ENCODE data around the gene SLC35A5.

The SLC35A5 gene

DNA sequence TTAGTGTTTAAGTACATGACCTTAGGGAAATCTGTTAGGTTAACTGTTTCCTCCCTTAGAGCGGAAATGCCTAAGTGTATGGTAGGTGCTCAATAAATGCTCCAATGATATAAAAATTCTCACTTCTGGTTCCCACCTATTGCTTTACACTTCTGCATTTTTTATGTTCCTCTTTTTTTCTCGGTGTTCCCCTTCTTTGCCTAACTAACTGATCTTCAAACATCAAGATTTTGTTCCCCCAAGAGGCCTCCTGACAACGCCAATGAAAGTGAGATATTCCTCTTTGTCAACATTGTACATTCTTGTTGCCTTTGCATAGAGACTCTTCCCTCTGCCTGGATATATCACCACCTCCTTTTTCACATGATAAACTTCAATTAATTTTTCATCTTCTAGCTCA lies 17.4 kb downstream of the SLC35A5 start:
- no peak overlapping the region for H3K9ac ChIP-seq (ENCODE audit: low read length)
- H3K27ac ChIP-seq (ENCODE audit: low read depth, low read length): no peak overlapping the region
- H3K27me3 ChIP-seq (ENCODE audit: control insufficient read depth in 1 of 2, insufficient read depth in 2 of 2, low read length in 2 of 2): no peaks in the 10 kb centered on the region
- peaks cover 17% of the 10 kb centered on the region for H3K36me3 ChIP-seq (ENCODE audit: insufficient read depth, low read length)
- no peaks in the 10 kb centered on the region for H3K9me3 ChIP-seq (ENCODE audit: low read length)
- no peak overlapping the region for H3K4me3 ChIP-seq (ENCODE audit: low read depth in 1 of 2, low read length in 2 of 2)
- H3K4me1 ChIP-seq (ENCODE audit: insufficient read depth, low read length): no peaks in the 10 kb centered on the region

DNA sequence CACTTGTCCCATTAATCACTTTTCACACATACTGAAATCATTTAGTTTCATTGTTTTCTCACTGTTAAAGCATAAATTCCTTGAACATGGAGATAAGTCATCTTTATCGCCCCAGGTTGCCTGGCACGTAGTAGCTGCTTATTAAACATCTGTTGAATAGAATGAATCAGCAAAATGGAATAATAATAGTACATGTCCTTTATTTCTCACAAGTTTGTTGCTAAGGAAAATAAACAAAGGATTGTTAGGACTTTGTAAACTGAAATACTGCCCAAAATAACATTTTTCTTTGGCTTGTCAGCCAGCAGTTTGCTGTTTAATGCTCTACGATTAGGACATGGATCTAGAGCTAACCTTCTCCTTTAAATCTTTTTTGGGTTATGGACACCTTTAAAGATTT lies 17.9 kb downstream of the SLC35A5 start:
- H3K9ac ChIP-seq (ENCODE audit: low read length): no peak overlapping the region
- H3K27me3 ChIP-seq (ENCODE audit: control insufficient read depth in 1 of 2, insufficient read depth in 2 of 2, low read length in 2 of 2): no peaks in the 10 kb centered on the region
- H3K9me3 ChIP-seq (ENCODE audit: low read length): no peaks in the 10 kb centered on the region
- peaks cover 17% of the 10 kb centered on the region for H3K36me3 ChIP-seq (ENCODE audit: insufficient read depth, low read length)
- H3K27ac ChIP-seq (ENCODE audit: low read depth, low read length): no peak overlapping the region
- no peaks in the 10 kb centered on the region for H3K4me1 ChIP-seq (ENCODE audit: insufficient read depth, low read length)
- H3K4me3 ChIP-seq (ENCODE audit: low read depth in 1 of 2, low read length in 2 of 2): no peak overlapping the region

DNA sequence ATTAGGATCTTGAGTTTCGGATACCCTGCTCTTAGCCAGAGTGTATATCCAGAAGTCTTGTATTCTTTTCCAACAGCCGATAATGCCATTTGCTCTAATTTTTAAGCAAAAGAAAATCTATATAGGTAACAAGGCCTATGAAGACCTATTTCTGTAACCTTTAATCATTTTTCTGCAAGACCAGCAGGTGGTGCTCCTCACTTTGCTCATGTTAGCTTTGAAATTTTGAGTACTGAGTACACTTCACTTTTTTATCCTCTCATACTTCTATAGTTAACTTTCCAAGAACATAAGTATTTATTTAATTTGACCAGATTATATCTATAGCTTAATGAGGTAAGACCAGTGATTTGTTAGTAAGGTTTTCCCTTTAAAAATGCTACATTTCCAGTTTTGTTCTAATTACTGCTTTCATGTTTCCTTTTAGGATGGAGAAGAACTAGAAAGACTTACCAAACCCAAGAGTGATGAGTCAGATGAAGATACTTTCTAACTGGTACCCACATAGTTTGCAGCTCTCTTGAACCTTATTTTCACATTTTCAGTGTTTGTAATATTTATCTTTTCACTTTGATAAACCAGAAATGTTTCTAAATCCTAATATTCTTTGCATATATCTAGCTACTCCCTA lies 20.5 kb downstream of the SLC35A5 start:
- no peaks in the 10 kb centered on the region for H3K27me3 ChIP-seq (ENCODE audit: control insufficient read depth in 1 of 2, insufficient read depth in 2 of 2, low read length in 2 of 2)
- H3K4me3 ChIP-seq (ENCODE audit: low read depth in 1 of 2, low read length in 2 of 2): no peak overlapping the region
- no peaks in the 10 kb centered on the region for H3K9me3 ChIP-seq (ENCODE audit: low read length)
- no peak overlapping the region for H3K27ac ChIP-seq (ENCODE audit: low read depth, low read length)
- no peaks in the 10 kb centered on the region for H3K4me1 ChIP-seq (ENCODE audit: insufficient read depth, low read length)
- peaks cover 17% of the 10 kb centered on the region for H3K36me3 ChIP-seq (ENCODE audit: insufficient read depth, low read length)
- no peak overlapping the region for H3K9ac ChIP-seq (ENCODE audit: low read length)

DNA sequence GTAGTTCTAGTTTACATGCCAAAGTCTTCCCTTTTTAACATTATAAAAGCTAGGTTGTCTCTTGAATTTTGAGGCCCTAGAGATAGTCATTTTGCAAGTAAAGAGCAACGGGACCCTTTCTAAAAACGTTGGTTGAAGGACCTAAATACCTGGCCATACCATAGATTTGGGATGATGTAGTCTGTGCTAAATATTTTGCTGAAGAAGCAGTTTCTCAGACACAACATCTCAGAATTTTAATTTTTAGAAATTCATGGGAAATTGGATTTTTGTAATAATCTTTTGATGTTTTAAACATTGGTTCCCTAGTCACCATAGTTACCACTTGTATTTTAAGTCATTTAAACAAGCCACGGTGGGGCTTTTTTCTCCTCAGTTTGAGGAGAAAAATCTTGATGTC lies 21.3 kb downstream of the SLC35A5 start:
- H3K36me3 ChIP-seq (ENCODE audit: insufficient read depth, low read length): peaks cover 17% of the 10 kb centered on the region
- H3K27me3 ChIP-seq (ENCODE audit: control insufficient read depth in 1 of 2, insufficient read depth in 2 of 2, low read length in 2 of 2): no peaks in the 10 kb centered on the region
- H3K27ac ChIP-seq (ENCODE audit: low read depth, low read length): no peak overlapping the region
- H3K9ac ChIP-seq (ENCODE audit: low read length): no peak overlapping the region
- no peaks in the 10 kb centered on the region for H3K4me1 ChIP-seq (ENCODE audit: insufficient read depth, low read length)
- no peak overlapping the region for H3K4me3 ChIP-seq (ENCODE audit: low read depth in 1 of 2, low read length in 2 of 2)
- H3K9me3 ChIP-seq (ENCODE audit: low read length): no peaks in the 10 kb centered on the region

GRCh38 chr3:112585782-112586181 lies 23.9 kb downstream of the SLC35A5 start:
- no peak overlapping the region for H3K9ac ChIP-seq (ENCODE audit: low read length)
- H3K27me3 ChIP-seq (ENCODE audit: control insufficient read depth in 1 of 2, insufficient read depth in 2 of 2, low read length in 2 of 2): no peaks in the 10 kb centered on the region
- H3K4me3 ChIP-seq (ENCODE audit: low read depth in 1 of 2, low read length in 2 of 2): no peak overlapping the region
- no peaks in the 10 kb centered on the region for H3K4me1 ChIP-seq (ENCODE audit: insufficient read depth, low read length)
- H3K9me3 ChIP-seq (ENCODE audit: low read length): no peaks in the 10 kb centered on the region
- H3K27ac ChIP-seq (ENCODE audit: low read depth, low read length): no peak overlapping the region
- H3K36me3 ChIP-seq (ENCODE audit: insufficient read depth, low read length): peaks cover 16% of the 10 kb centered on the region

GRCh38 chr3:112587336-112587735 lies 25.5 kb downstream of the SLC35A5 start:
- Histone ChIP-seq H3K4me1 (ENCODE audit: insufficient read depth, low read length) (no peaks in the 10 kb centered on the region), H3K4me3 (ENCODE audit: low read depth in 1 of 2, low read length in 2 of 2) (no peak overlapping the region), H3K9me3 (ENCODE audit: low read length) (no peaks in the 10 kb centered on the region), H3K27ac (ENCODE audit: low read depth, low read length) (no peak overlapping the region), H3K36me3 (ENCODE audit: insufficient read depth, low read length) (peaks cover 7% of the 10 kb centered on the region), H3K9ac (ENCODE audit: low read length) (no peak overlapping the region), H3K27me3 (ENCODE audit: control insufficient read depth in 1 of 2, insufficient read depth in 2 of 2, low read length in 2 of 2) (no peaks in the 10 kb centered on the region)

GRCh38 chr3:112593258-112593657 lies 31.4 kb downstream of the SLC35A5 start:
- Histone ChIP-seq H3K4me3 (ENCODE audit: low read depth in 1 of 2, low read length in 2 of 2) (no peak overlapping the region), H3K36me3 (ENCODE audit: insufficient read depth, low read length) (peaks cover 5% of the 10 kb centered on the region), H3K27ac (ENCODE audit: low read depth, low read length) (no peak overlapping the region), H3K27me3 (ENCODE audit: control insufficient read depth in 1 of 2, insufficient read depth in 2 of 2, low read length in 2 of 2) (no peaks in the 10 kb centered on the region), H3K9me3 (ENCODE audit: low read length) (no peaks in the 10 kb centered on the region), H3K4me1 (ENCODE audit: insufficient read depth, low read length) (no peaks in the 10 kb centered on the region), H3K9ac (ENCODE audit: low read length) (no peak overlapping the region)

DNA sequence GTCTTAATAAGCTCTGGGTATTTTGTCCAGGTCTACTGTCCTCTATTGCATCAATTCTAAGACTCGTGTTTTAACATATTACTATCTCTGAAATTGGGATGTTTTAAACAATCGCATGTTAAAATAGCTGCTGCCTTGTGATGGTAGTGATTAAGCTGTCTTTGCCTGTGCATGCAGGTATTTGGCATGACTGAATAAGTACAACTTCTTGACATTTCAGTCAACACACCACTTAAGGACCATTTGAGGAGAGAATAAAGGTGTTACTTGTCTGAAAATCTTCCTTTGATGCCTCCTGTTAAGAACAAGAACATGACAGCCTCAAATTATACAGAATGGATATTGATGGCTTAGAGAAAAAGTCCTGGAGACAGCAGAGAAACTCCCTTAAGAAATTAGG lies 33.0 kb downstream of the SLC35A5 start:
- H3K27me3 ChIP-seq (ENCODE audit: control insufficient read depth in 1 of 2, insufficient read depth in 2 of 2, low read length in 2 of 2): no peaks in the 10 kb centered on the region
- H3K4me3 ChIP-seq (ENCODE audit: low read depth in 1 of 2, low read length in 2 of 2): no peak overlapping the region
- no peaks in the 10 kb centered on the region for H3K4me1 ChIP-seq (ENCODE audit: insufficient read depth, low read length)
- H3K36me3 ChIP-seq (ENCODE audit: insufficient read depth, low read length): peaks cover 15% of the 10 kb centered on the region
- no peak overlapping the region for H3K27ac ChIP-seq (ENCODE audit: low read depth, low read length)
- no peaks in the 10 kb centered on the region for H3K9me3 ChIP-seq (ENCODE audit: low read length)
- H3K9ac ChIP-seq (ENCODE audit: low read length): no peak overlapping the region

GRCh38 chr3:112597945-112598344 lies 36.1 kb downstream of the SLC35A5 start:
- Histone ChIP-seq H3K4me3 (ENCODE audit: low read depth in 1 of 2, low read length in 2 of 2) (no peak overlapping the region), H3K9me3 (ENCODE audit: low read length) (no peaks in the 10 kb centered on the region), H3K27ac (ENCODE audit: low read depth, low read length) (no peak overlapping the region), H3K27me3 (ENCODE audit: control insufficient read depth in 1 of 2, insufficient read depth in 2 of 2, low read length in 2 of 2) (no peaks in the 10 kb centered on the region), H3K4me1 (ENCODE audit: insufficient read depth, low read length) (no peaks in the 10 kb centered on the region), H3K36me3 (ENCODE audit: insufficient read depth, low read length) (peaks cover 15% of the 10 kb centered on the region), H3K9ac (ENCODE audit: low read length) (no peak overlapping the region)

- H3K4me3 ChIP-seq (ENCODE audit: low read depth in 1 of 2, low read length in 2 of 2): no peak overlapping the region
- no peaks in the 10 kb centered on the region for H3K4me1 ChIP-seq (ENCODE audit: insufficient read depth, low read length)
- no peaks in the 10 kb centered on the region for H3K27me3 ChIP-seq (ENCODE audit: control insufficient read depth in 1 of 2, insufficient read depth in 2 of 2, low read length in 2 of 2)
- H3K9ac ChIP-seq (ENCODE audit: low read length): no peak overlapping the region
- H3K9me3 ChIP-seq (ENCODE audit: low read length): no peaks in the 10 kb centered on the region
- peaks cover 11% of the 10 kb centered on the region for H3K36me3 ChIP-seq (ENCODE audit: insufficient read depth, low read length)
- H3K27ac ChIP-seq (ENCODE audit: low read depth, low read length): no peak overlapping the region
Measured at GRCh38 chr3:112598731-112599130, 36.9 kb downstream of the SLC35A5 start.

GRCh38 chr3:112602217-112602838 lies 40.5 kb downstream of the SLC35A5 start:
- H3K9ac ChIP-seq (ENCODE audit: low read length): no peak overlapping the region
- H3K36me3 ChIP-seq (ENCODE audit: insufficient read depth, low read length): peaks cover 30% of the 10 kb centered on the region
- H3K9me3 ChIP-seq (ENCODE audit: low read length): no peaks in the 10 kb centered on the region
- no peaks in the 10 kb centered on the region for H3K4me1 ChIP-seq (ENCODE audit: insufficient read depth, low read length)
- no peak overlapping the region for H3K27ac ChIP-seq (ENCODE audit: low read depth, low read length)
- no peaks in the 10 kb centered on the region for H3K27me3 ChIP-seq (ENCODE audit: control insufficient read depth in 1 of 2, insufficient read depth in 2 of 2, low read length in 2 of 2)
- no peak overlapping the region for H3K4me3 ChIP-seq (ENCODE audit: low read depth in 1 of 2, low read length in 2 of 2)

- H3K9me3 ChIP-seq (ENCODE audit: low read length): no peaks in the 10 kb centered on the region
- H3K27me3 ChIP-seq (ENCODE audit: control insufficient read depth in 1 of 2, insufficient read depth in 2 of 2, low read length in 2 of 2): no peaks in the 10 kb centered on the region
- H3K27ac ChIP-seq (ENCODE audit: low read depth, low read length): no peak overlapping the region
- H3K4me1 ChIP-seq (ENCODE audit: insufficient read depth, low read length): no peaks in the 10 kb centered on the region
- no peak overlapping the region for H3K4me3 ChIP-seq (ENCODE audit: low read depth in 1 of 2, low read length in 2 of 2)
- no peak overlapping the region for H3K9ac ChIP-seq (ENCODE audit: low read length)
- H3K36me3 ChIP-seq (ENCODE audit: insufficient read depth, low read length): peaks cover 39% of the 10 kb centered on the region
Measured at GRCh38 chr3:112604536-112604935, 42.7 kb downstream of the SLC35A5 start.
